HG03575 (cell line): ENCODE results near the gene RLBP1.

Experiments
- ATAC-seq: cut with Tn5 transposase; IDR thresholded peaks from one replicate; pipeline ENCODE4 v1.9.1; 2021; ENCODE audit not compliant: unreplicated experiment, insufficient number of reproducible peaks, low FRiP score; ENCODE audit errors: extremely low read depth

Gene RLBP1

GRCh38 chr15:89209057-89209456 is 12.3 kb downstream of the RLBP1 start:
- ATAC-seq: no peak

GRCh38 chr15:89208256-89208655 is 13.1 kb downstream of the RLBP1 start:
- no peak for ATAC-seq

DNA sequence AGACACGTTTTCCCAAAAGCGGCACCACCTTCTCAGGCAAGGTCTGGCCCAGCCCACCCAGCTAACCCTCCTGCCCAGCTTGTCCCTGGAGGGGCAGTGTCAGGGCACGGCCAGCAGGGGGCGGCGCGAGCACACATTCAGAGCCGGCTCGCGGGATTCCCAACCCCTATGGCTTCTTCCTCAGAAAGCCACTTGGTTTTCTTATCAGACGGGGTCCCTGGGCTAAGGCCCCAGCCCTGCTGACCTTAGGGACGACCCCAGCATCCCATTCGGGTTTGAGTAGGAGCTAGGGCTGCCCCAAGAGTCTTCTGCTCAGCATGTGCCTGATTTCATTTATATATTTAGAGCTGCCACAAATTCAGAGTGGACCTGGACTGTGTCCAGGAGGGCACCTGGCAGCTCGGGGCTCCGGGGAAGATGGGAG is 14.5 kb downstream of the RLBP1 start:
- ATAC-seq: no peak

DNA sequence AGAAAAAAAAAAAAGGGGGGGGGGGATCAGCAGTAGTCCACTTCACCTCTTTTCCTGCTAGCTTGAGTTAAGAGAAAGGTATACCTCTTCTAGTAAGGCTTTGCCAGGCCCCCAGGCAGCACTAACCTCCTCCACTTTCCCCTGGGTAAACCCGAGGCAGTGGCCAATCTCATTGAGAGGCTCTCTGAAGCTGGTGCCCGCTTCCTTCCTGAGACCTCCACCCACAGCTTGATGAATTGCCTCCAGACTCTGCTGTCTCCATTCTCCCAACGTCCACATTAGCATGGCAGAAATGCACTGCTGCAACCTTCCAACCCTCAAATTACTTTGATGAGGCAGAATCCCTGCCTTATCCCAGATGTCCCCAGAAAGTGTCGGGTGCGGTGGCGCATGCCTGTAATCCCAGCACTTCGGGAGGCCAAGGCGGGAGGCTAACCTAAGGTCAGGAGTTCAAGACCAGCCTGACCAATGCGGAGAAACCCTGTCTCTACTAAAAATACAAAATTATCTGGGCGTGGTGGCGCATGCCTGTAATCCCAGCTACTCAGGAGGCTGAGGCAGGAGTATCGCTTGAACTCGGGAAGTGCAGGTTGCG is 15.3 kb downstream of the RLBP1 start:
- ATAC-seq: no peak

DNA sequence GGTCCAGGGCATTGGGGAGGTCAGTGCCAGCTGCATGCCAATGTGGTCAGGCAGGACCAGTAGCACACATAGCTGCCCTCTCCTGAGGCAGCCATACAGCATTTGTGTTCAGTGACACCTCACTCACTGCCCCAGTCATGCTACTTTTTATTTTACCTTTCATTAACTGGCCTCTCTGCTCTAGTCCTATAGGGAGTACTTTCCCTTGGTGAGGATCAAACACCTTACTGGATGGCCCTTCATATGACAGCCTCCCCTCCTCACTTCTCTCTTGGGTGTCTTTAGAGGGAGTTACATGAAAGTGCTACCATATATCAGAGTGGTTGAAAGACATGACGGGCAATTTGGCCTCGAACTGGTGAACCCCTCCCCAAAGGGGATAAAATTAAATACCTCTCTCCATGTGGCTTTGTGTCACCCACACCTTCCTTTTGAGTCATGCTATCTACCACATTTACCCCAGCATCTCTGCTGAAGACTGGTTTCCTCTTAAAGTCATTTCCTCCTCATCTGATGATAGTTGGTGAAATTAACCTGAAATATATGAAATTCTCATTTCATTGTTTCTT is 17.6 kb downstream of the RLBP1 start:
- no peak for ATAC-seq

DNA sequence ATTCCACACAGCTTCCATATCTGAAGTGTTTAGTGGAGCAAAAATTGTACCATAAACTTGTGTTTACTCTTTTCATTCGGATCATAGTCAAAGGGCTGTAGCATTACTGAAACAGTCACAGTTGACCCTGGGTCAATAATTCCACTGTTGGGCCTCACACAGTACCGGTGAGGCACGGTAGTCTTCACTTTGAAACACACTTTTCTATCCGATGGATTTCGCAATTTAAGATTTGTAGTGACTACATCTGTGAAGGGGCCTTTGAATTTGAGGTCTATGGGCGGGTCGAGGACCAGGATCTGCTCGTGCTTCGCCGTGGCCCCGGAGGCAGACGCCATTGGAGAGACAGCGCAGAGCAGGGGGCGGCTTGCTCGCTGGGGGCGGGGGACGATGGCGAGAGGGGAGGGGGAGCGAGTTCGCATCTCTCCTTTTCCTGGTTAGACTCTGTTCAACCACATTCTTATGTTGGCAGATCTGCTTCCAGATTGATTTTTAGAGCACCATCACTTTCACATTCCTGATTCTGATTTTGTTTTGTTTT is 19.8 kb downstream of the RLBP1 start:
- ATAC-seq: no peak

- no peak for ATAC-seq
Measured at GRCh38 chr15:89200182-89200581, 21.2 kb downstream of the RLBP1 start.

GRCh38 chr15:89199746-89200145 is 21.6 kb downstream of the RLBP1 start:
- no peak for ATAC-seq

- no peak for ATAC-seq
Measured at GRCh38 chr15:89198934-89199333, 22.4 kb downstream of the RLBP1 start.

- ATAC-seq: no peak
Measured at GRCh38 chr15:89198196-89198595, 23.2 kb downstream of the RLBP1 start.

GRCh38 chr15:89197503-89197971 is 23.8 kb downstream of the RLBP1 start:
- ATAC-seq: no peak

DNA sequence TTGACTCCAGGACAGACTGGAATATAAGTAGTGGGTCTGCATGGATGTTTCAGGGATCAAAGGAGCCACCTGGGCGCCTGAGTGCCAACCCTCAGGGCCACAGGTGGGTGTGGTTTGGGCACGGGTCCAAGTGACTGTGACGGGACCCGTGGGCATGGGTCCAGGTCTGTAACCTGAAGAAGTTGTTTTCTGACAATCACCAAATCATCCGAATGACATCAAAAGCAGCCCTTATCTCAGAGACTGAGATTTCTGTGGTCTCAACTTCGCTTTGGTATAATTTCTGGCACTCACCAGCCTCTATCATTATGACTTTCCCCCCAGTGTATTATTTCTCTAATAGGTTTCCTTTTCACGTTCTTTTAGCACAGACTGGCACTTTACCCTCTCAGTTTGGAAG is 24.4 kb downstream of the RLBP1 start:
- no peak for ATAC-seq

DNA sequence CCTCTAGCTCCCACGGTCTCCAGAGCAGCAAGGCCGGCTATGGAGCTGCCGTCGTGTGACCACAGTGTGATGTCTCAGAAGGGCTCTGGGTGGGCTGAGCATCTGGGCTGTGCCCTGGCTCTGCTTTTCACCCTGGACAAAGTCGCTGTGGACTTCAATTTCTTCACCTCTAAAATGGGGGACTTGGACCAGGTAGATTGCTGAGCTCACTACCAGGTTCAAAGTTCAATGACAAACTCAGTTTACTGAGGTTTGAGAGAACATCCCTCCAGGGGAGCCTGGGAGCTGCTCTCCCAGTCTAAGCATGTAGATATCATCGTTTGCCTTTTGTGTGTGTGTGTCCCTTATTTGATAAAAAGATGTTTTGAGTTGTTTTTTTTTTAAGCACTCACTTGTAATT is 25.1 kb downstream of the RLBP1 start:
- ATAC-seq: no peak

- no peak for ATAC-seq
Measured at GRCh38 chr15:89195836-89196235, 25.5 kb downstream of the RLBP1 start.

DNA sequence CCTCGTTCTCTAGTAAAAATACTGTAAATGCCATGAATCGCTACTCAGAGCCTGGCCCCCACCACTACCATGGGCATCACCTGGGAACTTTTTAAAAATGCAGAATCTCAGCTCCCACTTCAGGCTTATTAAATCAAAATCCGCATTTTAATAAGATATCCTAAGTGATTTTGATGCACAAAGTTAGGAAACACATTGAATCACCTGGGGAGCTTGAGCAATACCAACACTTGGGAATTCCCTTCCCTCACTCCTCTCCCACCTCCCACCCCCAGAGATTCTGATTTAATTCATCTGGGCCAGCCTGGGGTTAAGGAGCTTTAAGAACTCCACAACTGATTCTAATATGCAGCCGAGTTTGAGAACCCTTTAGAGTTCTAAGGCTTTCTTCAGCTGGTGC is 26.8 kb downstream of the RLBP1 start:
- ATAC-seq: no peak

- ATAC-seq: no peak
Measured at GRCh38 chr15:89192766-89193165, 28.6 kb downstream of the RLBP1 start.

DNA sequence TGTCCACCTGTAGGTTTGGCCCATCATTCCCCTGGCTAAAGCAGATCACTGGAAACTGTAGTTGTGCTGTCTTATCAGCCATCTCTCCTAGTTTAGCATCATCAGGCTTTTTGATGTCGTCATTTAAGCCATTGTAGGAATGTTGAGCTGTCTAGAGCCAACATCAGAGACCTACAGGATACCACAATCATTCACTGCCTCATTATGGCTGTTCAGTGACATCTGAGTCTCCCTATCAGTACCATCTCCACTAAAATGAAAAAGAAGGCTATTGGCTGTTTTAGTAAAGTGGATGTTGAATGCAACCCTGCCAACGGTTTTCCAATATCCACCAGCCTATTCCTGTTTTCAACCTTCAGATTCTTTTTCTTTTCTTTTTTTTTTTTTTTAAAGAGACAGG is 29.2 kb downstream of the RLBP1 start:
- ATAC-seq: no peak

- no peak for ATAC-seq
Measured at GRCh38 chr15:89187986-89188514, 33.3 kb downstream of the RLBP1 start.

GRCh38 chr15:89187301-89187985 is 33.9 kb downstream of the RLBP1 start:
- no peak for ATAC-seq

DNA sequence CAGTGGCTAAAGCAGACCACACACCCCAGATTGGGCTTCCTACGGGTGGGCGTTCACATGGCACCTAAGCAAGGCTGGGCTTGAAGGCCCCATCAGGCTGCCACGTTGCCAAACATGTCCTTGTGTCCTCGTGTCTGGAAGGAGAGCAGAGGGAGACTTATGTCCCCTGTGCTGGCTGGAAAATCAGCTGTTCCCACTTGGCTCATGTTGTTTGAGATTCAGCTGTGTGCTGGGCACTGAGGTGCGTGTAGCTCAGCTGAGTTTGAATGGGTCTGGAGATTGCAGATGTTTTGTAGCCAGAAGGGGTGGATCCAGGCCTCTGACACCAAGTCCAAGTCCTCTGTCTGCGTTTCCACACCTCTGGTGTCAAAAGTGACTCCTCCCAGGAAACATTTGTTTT is 34.6 kb downstream of the RLBP1 start:
- ATAC-seq: no peak
